ENCODE measurements around the gene STXBP6. TPM values are rescaled to one million over a fixed set of nuclear protein-coding genes. Genes with fewer than 3 reads are reported as not detected.

STXBP6 gene
- total RNA-seq, 1 donor from 2014 or later: 29.4 TPM

- no peaks in the 10 kb centered on the region for H3K9me3 ChIP-seq
- intact Hi-C loops (cut with DNase I): no loop called here
Observed at GRCh38 chr14:25090716-25091454, 40.9 kb upstream of the STXBP6 start.

GRCh38 chr14:25090256-25090655 lies 40.3 kb upstream of the STXBP6 start:
- TF ChIP-seq CTCF (IDR thresholded peaks at IDR 0.05): no peak
- Histone ChIP-seq H3K4me3 (no peak overlapping the region), H3K36me3 (no peaks in the 10 kb centered on the region), H3K9me3 (no peaks in the 10 kb centered on the region), H3K27ac (no peak overlapping the region), H3K4me1 (no peaks in the 10 kb centered on the region), H3K27me3 (ENCODE audit: low read depth) (no peaks in the 10 kb centered on the region)
- DNase-seq: no peak
- intact Hi-C loops (cut with DNase I): no loop called here
- ATAC-seq: no peak

More at GRCh38 chr14:25090716-25091454, 40.9 kb upstream of the STXBP6 start:
- DNase-seq: no peak
- Histone ChIP-seq H3K27me3 (ENCODE audit: low read depth) (no peaks in the 10 kb centered on the region), H3K36me3 (no peaks in the 10 kb centered on the region), H3K4me1 (no peaks in the 10 kb centered on the region), H3K4me3 (no peak overlapping the region), H3K27ac (no peak overlapping the region)
- peak; percentile 59 to 62 for ATAC-seq
- no peak for TF ChIP-seq CTCF (IDR thresholded peaks at IDR 0.05)

- TF ChIP-seq CTCF (IDR thresholded peaks at IDR 0.05): no peak
- Histone ChIP-seq H3K9me3 (no peaks in the 10 kb centered on the region), H3K27me3 (ENCODE audit: low read depth) (no peaks in the 10 kb centered on the region), H3K36me3 (no peaks in the 10 kb centered on the region), H3K27ac (no peak overlapping the region), H3K4me1 (no peaks in the 10 kb centered on the region), H3K4me3 (no peak overlapping the region)
- intact Hi-C loops (cut with DNase I): no loop called here
- DNase-seq: no peak
- ATAC-seq: no peak
Observed at GRCh38 chr14:25089496-25089895, 39.5 kb upstream of the STXBP6 start.

GRCh38 chr14:25086821-25087396 lies 37.0 kb upstream of the STXBP6 start:
- no peak overlapping the region for H3K27ac ChIP-seq

GRCh38 chr14:25086081-25086480 lies 36.1 kb upstream of the STXBP6 start:
- DNase-seq: no peak
- no peak for ATAC-seq
- intact Hi-C loops (cut with DNase I): no loop called here
- no peak for TF ChIP-seq CTCF (IDR thresholded peaks at IDR 0.05)
- no peak overlapping the region for H3K4me3 ChIP-seq
- no peak overlapping the region for H3K27ac ChIP-seq
- no peaks in the 10 kb centered on the region for H3K4me1 ChIP-seq
- no peaks in the 10 kb centered on the region for H3K36me3 ChIP-seq
- no peaks in the 10 kb centered on the region for H3K27me3 ChIP-seq (ENCODE audit: low read depth)
- H3K9me3 ChIP-seq: no peaks in the 10 kb centered on the region

More at GRCh38 chr14:25086821-25087396, 37.0 kb upstream of the STXBP6 start:
- intact Hi-C loops (cut with DNase I): no loop called here
- ATAC-seq: no peak
- H3K36me3 ChIP-seq: no peaks in the 10 kb centered on the region
- H3K27me3 ChIP-seq (ENCODE audit: low read depth): no peaks in the 10 kb centered on the region
- no peak overlapping the region for H3K4me3 ChIP-seq
- no peak for TF ChIP-seq CTCF (IDR thresholded peaks at IDR 0.05)
- no peaks in the 10 kb centered on the region for H3K4me1 ChIP-seq
- H3K9me3 ChIP-seq: no peaks in the 10 kb centered on the region
- DNase-seq: no peak

All from lower lobe of right lung (tissue), 2 donors.